A549 (cell line): ENCODE results near the gene YKT6. TPM values are rescaled to one million over a fixed set of nuclear protein-coding genes. Genes with fewer than 3 reads are reported as not detected.
A peak's percentile ranks its signal among the peaks of the same experiment; 100 is the strongest.

Experiments
- ATAC-seq, 2 experiments: fragments of 200-7000 bp in 1 of 2; fragments of >200 bp in 1 of 2; cut with Nextera tagmentation in 1 of 2; cut with Tn5 transposase in 1 of 2; 3 replicates each; pipeline versions ENCODE4 v1.8.0 to v1.9.1; 2018 to 2020; ENCODE audit warnings: mild to moderate bottlenecking in 1 of 2, moderate library complexity in 1 of 2
- CTCF ChIA-PET: fragments of 300-600 bp; sonication (Branson Sonifier 250); formaldehyde crosslinking; extraction: SDS; loops from one replicate; lab custom pipeline; 2021; ENCODE audit warnings: antibody characterized with exemption, inconsistent platforms; lab: Yijun Ruan, JAX
- POLR2A ChIA-PET: fragments of 350-600 bp; formaldehyde crosslinking; extraction: SDS; loops from one replicate; lab custom pipeline; 2021; ENCODE audit warnings: antibody characterized with exemption, inconsistent platforms; lab: Yijun Ruan, JAX
- DNase-seq, 2 experiments: peaks; one replicate each; pipeline versions ENCODE4 v3.0.0 to v3.0.0-alpha.2; 2011 to 2016; ENCODE audit warnings: low read depth in 1 of 2, low spot score in 1 of 2
- FAIRE-seq: peaks from 2 replicates; lab custom pipeline; 2011; peaks lifted over from hg19 to GRCh38; lab: Jason Lieb, UNC
- H3K27ac ChIP-seq, 2 experiments: fragments of >200 bp; sonication (Bioruptor Twin); formaldehyde crosslinking; 3 replicates each; pipeline ENCODE4 v1.5.1; 2016 to 2017
- H3K4me1 ChIP-seq: fragments of >200 bp; sonication (Bioruptor Twin); formaldehyde crosslinking; 3 replicates; pipeline ENCODE4 v1.6.1; 2016
- H3K4me2 ChIP-seq: fragments of >200 bp; sonication (Bioruptor Twin); formaldehyde crosslinking; 3 replicates; pipeline ENCODE4 v1.6.1; 2016
- H3K4me3 ChIP-seq: fragments of >200 bp; sonication (Bioruptor Twin); formaldehyde crosslinking; 3 replicates; pipeline ENCODE4 v1.5.1; 2016
- H3K9me3 ChIP-seq: fragments of >200 bp; sonication (Bioruptor Twin); formaldehyde crosslinking; 3 replicates; pipeline ENCODE4 v1.6.1; 2016
- ATOH8 ChIP-seq: fragments of 250-450 bp; sonication (Bioruptor Pico); IDR thresholded peaks from 2 replicates; pipeline ENCODE4 v1.5.0; 2020; ENCODE audit warnings: low read depth, mild to moderate bottlenecking, moderate library complexity
- CBX2 ChIP-seq: fragments of 200-600 bp; sonication (generic); IDR thresholded peaks from 2 replicates; pipeline ENCODE4 v1.6.1; 2016; ENCODE audit warnings: low read depth, mild to moderate bottlenecking, borderline replicate concordance
- CEBPB ChIP-seq, 2 experiments: fragments of >200 bp in 1 of 2; sonication (Bioruptor Twin) in 1 of 2; formaldehyde crosslinking in 1 of 2; IDR thresholded peaks; 2 replicates each; pipeline ENCODE4 v1.6.1; 2012 to 2016
- CHD4 ChIP-seq: fragments of 200-600 bp; sonication (generic); IDR thresholded peaks from 2 replicates; pipeline ENCODE4 v1.6.1; 2016; ENCODE audit warnings: antibody characterized with exemption, mild to moderate bottlenecking, borderline replicate concordance
- CTCF ChIP-seq: fragments of >200 bp; sonication (Bioruptor Twin); formaldehyde crosslinking; IDR thresholded peaks from 3 replicates; pipeline ENCODE4 v1.5.1; 2016
- E2F6 ChIP-seq: IDR thresholded peaks from 2 replicates; pipeline ENCODE4 v1.6.1; 2012; ENCODE audit warnings: low read depth, borderline replicate concordance
- ESRRA ChIP-seq: fragments of 150-350 bp; IDR thresholded peaks from 2 replicates; pipeline ENCODE4 v1.6.1; 2014; ENCODE audit warnings: mild to moderate bottlenecking, low read length, borderline replicate concordance
- GATA3 ChIP-seq: IDR thresholded peaks from 2 replicates; pipeline ENCODE4 v1.6.1; 2012; ENCODE audit warnings: borderline replicate concordance
- HDAC2 ChIP-seq: fragments of 200-600 bp; sonication (generic); IDR thresholded peaks from 2 replicates; pipeline ENCODE4 v1.6.1; 2016
- HEYL ChIP-seq: fragments of 250-450 bp; sonication (Bioruptor Pico); IDR thresholded peaks from 2 replicates; pipeline ENCODE4 v1.8.0; 2021; ENCODE audit warnings: mild to moderate bottlenecking, moderate library complexity
- HOXB13 ChIP-seq: fragments of 250-450 bp; sonication (Bioruptor Pico); IDR thresholded peaks from 2 replicates; pipeline ENCODE4 v1.5.0; 2020; ENCODE audit warnings: low read depth, mild to moderate bottlenecking, moderate library complexity
- JUN ChIP-seq, 2 experiments: fragments of >200 bp; sonication (Bioruptor Twin); formaldehyde crosslinking; IDR thresholded peaks; 2 replicates in 1 of 2; 3 replicates in 1 of 2; pipeline ENCODE4 v1.6.1; 2016 to 2017
- KDM5A ChIP-seq: fragments of 200-600 bp; sonication (generic); IDR thresholded peaks from 2 replicates; pipeline ENCODE4 v1.6.1; 2016; ENCODE audit warnings: antibody characterized with exemption, mild to moderate bottlenecking
- MAFK ChIP-seq: fragments of 450-650 bp; IDR thresholded peaks from 2 replicates; pipeline ENCODE4 v1.6.1; 2014; ENCODE audit not compliant: partially characterized antibody
- MAZ ChIP-seq: fragments of 150-350 bp; IDR thresholded peaks from 2 replicates; pipeline ENCODE4 v1.6.1; 2014; ENCODE audit warnings: antibody characterized with exemption, low read depth, low read length, borderline replicate concordance
- MYC ChIP-seq: IDR thresholded peaks from 2 replicates; pipeline ENCODE4 v1.6.1; 2012; ENCODE audit warnings: mild to moderate bottlenecking, inconsistent platforms, low read length, improper control_type of control experiment, borderline replicate concordance
- NR3C1 ChIP-seq: fragments of >200 bp; sonication (Bioruptor Twin); formaldehyde crosslinking; IDR thresholded peaks from 3 replicates; pipeline ENCODE4 v1.6.1; 2017
- RAD21 ChIP-seq, 2 experiments: fragments of >200 bp in 1 of 2; sonication (Bioruptor Twin) in 1 of 2; formaldehyde crosslinking in 1 of 2; IDR thresholded peaks in 1 of 2; conservative IDR thresholded peaks in 1 of 2; 2 replicates in 1 of 2; 3 replicates in 1 of 2; pipeline ENCODE4 v1.6.1; 2012 to 2018; ENCODE audit warnings: inconsistent platforms in 1 of 2
- SMC3 ChIP-seq: fragments of >200 bp; sonication (Bioruptor Twin); formaldehyde crosslinking; IDR thresholded peaks from 3 replicates; pipeline ENCODE4 v1.6.1; 2018; ENCODE audit warnings: inconsistent platforms
- TFCP2L1 ChIP-seq: fragments of 250-450 bp; sonication (Bioruptor Pico); IDR thresholded peaks from 2 replicates; pipeline ENCODE4 v1.5.0; 2021; ENCODE audit warnings: mild to moderate bottlenecking
- TP53 ChIP-seq: fragments of 250-450 bp; sonication (Bioruptor Pico); IDR thresholded peaks from 2 replicates; pipeline ENCODE4 v1.5.0; 2021; ENCODE audit warnings: mild to moderate bottlenecking, moderate library complexity
- USF2 ChIP-seq: fragments of 450-650 bp; IDR thresholded peaks from 2 replicates; pipeline ENCODE4 v1.6.1; 2014; ENCODE audit warnings: antibody characterized with exemption
- ZC3H11A ChIP-seq: fragments of 450-650 bp; IDR thresholded peaks from 2 replicates; pipeline ENCODE4 v1.6.1; 2014; ENCODE audit warnings: antibody characterized with exemption, mild to moderate bottlenecking
- ZSCAN20 ChIP-seq: fragments of 250-450 bp; sonication (Bioruptor Pico); IDR thresholded peaks from 2 replicates; pipeline ENCODE4 v1.8.0; 2022; ENCODE audit warnings: mild to moderate bottlenecking, moderate library complexity
- WGBS: methylation state at CpG from one replicate; pipeline ENCODE4 v1.1.6; 2017; ENCODE audit errors: missing lambda C conversion rate; 5-methylcytosine and 5-hydroxymethylcytosine counted together
- polyA plus RNA-seq, 4 experiments: library from polyadenylated mRNA; depleted of rRNA in 3 of 4; stranded (reverse); fragments of >200 nt; fragmentation: RNase III in 1 of 4; extraction: RNeasy Plus Mini Kit Qiagen cat#74134 plus additional on column Dnase treatment in 1 of 4; gene quantifications; 2 replicates in 3 of 4; 3 replicates in 1 of 4; pipeline ENCODE4 v1.2.3, GENCODE V29; 2011 to 2017

Gene YKT6
- polyA plus RNA-seq, 2 of the 4 experiments (the other 2 are of a cell fraction), result 113 to 130 TPM

- WGBS, result 11% methylated on average over 1 of the region's 1 CpG
- no peak for ATAC-seq
- no peak for DNase-seq
- ChIA-PET CTCF (interaction anchor here (0.6 to 5.8 kb wide), 20 partner anchors 8 to 301 kb away, joined by 3 to 52 read pairs (median 5); no protein-coding TSS in a partner anchor), POLR2A (interaction anchor here (1.5 kb wide), 1 partner anchor 124 kb away, joined by 5 read pairs; no protein-coding TSS in a partner anchor)
- Histone ChIP-seq H3K4me3 (no peak overlapping the region), H3K9me3 (no peaks in the 10 kb centered on the region), H3K27ac (no peak overlapping the region), H3K4me1 (no peaks in the 10 kb centered on the region), H3K4me2 (no peak overlapping the region)
- TF ChIP-seq USF2 (no peak), HOXB13 (CRISPR knock-in tag) (no peak), TFCP2L1 (CRISPR knock-in tag) (no peak), CHD4 (no peak), NR3C1 (no peak), ZC3H11A (no peak), JUN (IDR thresholded peaks at IDR 0.05) (no peak), MAZ (no peak), CBX2 (no peak), ESRRA (no peak), ATOH8 (no peak), GATA3 (no peak), TP53 (no peak), RAD21 (conservative IDR thresholded peaks at IDR 0.05 in 1 of 2, IDR thresholded peaks at IDR 0.05 in 1 of 2) (no peak), HDAC2 (no peak), ZSCAN20 (CRISPR knock-in tag) (no peak), KDM5A (no peak), CEBPB (IDR thresholded peaks at IDR 0.05) (no peak)
- FAIRE-seq, result no peak
Measured at GRCh38 chr7:44195889-44196288, 4.9 kb upstream of the YKT6 start.

- WGBS, result 25% methylated on average over 3 of the region's 3 CpGs
- no peak for FAIRE-seq
- DNase-seq, result peak; percentile 50 to 76
Measured at GRCh38 chr7:44196450-44196872, 4.3 kb upstream of the YKT6 start.

More at GRCh38 chr7:44196450-44196872, 4.3 kb upstream of the YKT6 start:
- ChIA-PET CTCF (interaction anchor here (0.5 to 5.8 kb wide), 27 partner anchors 9 to 1217 kb away, joined by 3 to 52 read pairs (median 5); no protein-coding TSS in a partner anchor), POLR2A (interaction anchor here (1.5 kb wide), 1 partner anchor 124 kb away, joined by 5 read pairs; no protein-coding TSS in a partner anchor)
- Histone ChIP-seq H3K9me3 (no peaks in the 10 kb centered on the region), H3K4me1 (no peaks in the 10 kb centered on the region), H3K4me2 (no peak overlapping the region), H3K27ac (no peak overlapping the region), H3K4me3 (no peak overlapping the region)
- peak; percentile 74 to 75; a peak in 5 of 6 replicates for ATAC-seq
- TF ChIP-seq E2F6 (no peak), MYC (no peak), HEYL (CRISPR knock-in tag) (no peak), RAD21 (conservative IDR thresholded peaks at IDR 0.05 in 1 of 2, IDR thresholded peaks at IDR 0.05 in 1 of 2) (peak; percentile 75 to 86), MAFK (no peak), CTCF (peak; percentile 63), SMC3 (peak; percentile 74)
- TF ChIP-seq, all 56 proteins: peak for 3
